ENCODE results near the gene PAM16.

PAM16 gene

GRCh38 chr16:4330277-4330874 is 20.7 kb downstream of the PAM16 start:
- Histone ChIP-seq H2AFZ (ENCODE audit: low read length, unreplicated experiment) (no peak overlapping the region), H3K36me3 (ENCODE audit: insufficient read depth, low read length) (no peaks in the 10 kb centered on the region), H3K4me1 (ENCODE audit: control insufficient read depth, insufficient read depth, low read length, unreplicated experiment) (peaks cover 13% of the 10 kb centered on the region), H3K27ac (ENCODE audit: low read depth, low read length) (no peak overlapping the region), H3K4me3 (ENCODE audit: low read depth, low read length) (no peak overlapping the region), H3K27me3 (ENCODE audit: insufficient read depth, low read length) (no peaks in the 10 kb centered on the region), H3K79me2 (ENCODE audit: control insufficient read depth, insufficient read depth, low read length, unreplicated experiment) (peaks cover 47% of the 10 kb centered on the region)

- Histone ChIP-seq H3K27me3 (ENCODE audit: insufficient read depth, low read length) (no peaks in the 10 kb centered on the region), H2AFZ (ENCODE audit: low read length, unreplicated experiment) (no peak overlapping the region), H3K4me1 (ENCODE audit: control insufficient read depth, insufficient read depth, low read length, unreplicated experiment) (peaks cover 18% of the 10 kb centered on the region), H3K36me3 (ENCODE audit: insufficient read depth, low read length) (no peaks in the 10 kb centered on the region), H3K27ac (ENCODE audit: low read depth, low read length) (peak overlapping the region; percentile 20; the same call in 1 of the 2 replicates), H3K4me3 (ENCODE audit: low read depth, low read length) (peak overlapping the region; percentile 36; the same call in 1 of the 2 replicates), H3K79me2 (ENCODE audit: control insufficient read depth, insufficient read depth, low read length, unreplicated experiment) (peaks cover 59% of the 10 kb centered on the region)
Measured at GRCh38 chr16:4328782-4329775, 22.0 kb downstream of the PAM16 start.

- peak overlapping the region; percentile 56 for H3K4me3 ChIP-seq (ENCODE audit: low read depth, low read length)
- no peaks in the 10 kb centered on the region for H3K27me3 ChIP-seq (ENCODE audit: insufficient read depth, low read length)
- peak overlapping the region; percentile 20; the same call in 1 of the 2 replicates for H3K27ac ChIP-seq (ENCODE audit: low read depth, low read length)
- H2AFZ ChIP-seq (ENCODE audit: low read length, unreplicated experiment) = no peak overlapping the region
- peaks cover 27% of the 10 kb centered on the region for H3K4me1 ChIP-seq (ENCODE audit: control insufficient read depth, insufficient read depth, low read length, unreplicated experiment)
- no peaks in the 10 kb centered on the region for H3K36me3 ChIP-seq (ENCODE audit: insufficient read depth, low read length)
- H3K79me2 ChIP-seq (ENCODE audit: control insufficient read depth, insufficient read depth, low read length, unreplicated experiment) = peaks cover 64% of the 10 kb centered on the region
Measured at GRCh38 chr16:4328046-4328781, 22.9 kb downstream of the PAM16 start.

GRCh38 chr16:4327386-4328045 is 23.6 kb downstream of the PAM16 start:
- Histone ChIP-seq H3K36me3 (ENCODE audit: insufficient read depth, low read length) (no peaks in the 10 kb centered on the region), H3K27ac (ENCODE audit: low read depth, low read length) (no peak overlapping the region), H3K79me2 (ENCODE audit: control insufficient read depth, insufficient read depth, low read length, unreplicated experiment) (peaks cover 67% of the 10 kb centered on the region), H3K27me3 (ENCODE audit: insufficient read depth, low read length) (no peaks in the 10 kb centered on the region), H3K4me3 (ENCODE audit: low read depth, low read length) (peak overlapping the region; percentile 56), H3K4me1 (ENCODE audit: control insufficient read depth, insufficient read depth, low read length, unreplicated experiment) (peaks cover 27% of the 10 kb centered on the region), H2AFZ (ENCODE audit: low read length, unreplicated experiment) (no peak overlapping the region)

GRCh38 chr16:4325253-4325758 is 25.8 kb downstream of the PAM16 start:
- no peak overlapping the region for H3K4me3 ChIP-seq (ENCODE audit: low read depth, low read length)
- no peaks in the 10 kb centered on the region for H3K36me3 ChIP-seq (ENCODE audit: insufficient read depth, low read length)
- H3K79me2 ChIP-seq (ENCODE audit: control insufficient read depth, insufficient read depth, low read length, unreplicated experiment) = peaks cover 81% of the 10 kb centered on the region
- H2AFZ ChIP-seq (ENCODE audit: low read length, unreplicated experiment) = no peak overlapping the region
- no peaks in the 10 kb centered on the region for H3K27me3 ChIP-seq (ENCODE audit: insufficient read depth, low read length)
- peaks cover 37% of the 10 kb centered on the region for H3K4me1 ChIP-seq (ENCODE audit: control insufficient read depth, insufficient read depth, low read length, unreplicated experiment)
- no peak overlapping the region for H3K27ac ChIP-seq (ENCODE audit: low read depth, low read length)

- H3K4me1 ChIP-seq (ENCODE audit: control insufficient read depth, insufficient read depth, low read length, unreplicated experiment) = peaks cover 44% of the 10 kb centered on the region
- peaks cover 87% of the 10 kb centered on the region for H3K79me2 ChIP-seq (ENCODE audit: control insufficient read depth, insufficient read depth, low read length, unreplicated experiment)
Measured at GRCh38 chr16:4324492-4325252, 26.4 kb downstream of the PAM16 start.

GRCh38 chr16:4323845-4324488 is 27.2 kb downstream of the PAM16 start:
- no peak overlapping the region; the same call in 1 of the 2 replicates for H3K27ac ChIP-seq (ENCODE audit: low read depth, low read length)
- peaks cover 49% of the 10 kb centered on the region for H3K4me1 ChIP-seq (ENCODE audit: control insufficient read depth, insufficient read depth, low read length, unreplicated experiment)
- H3K79me2 ChIP-seq (ENCODE audit: control insufficient read depth, insufficient read depth, low read length, unreplicated experiment) = peaks cover 87% of the 10 kb centered on the region
- H3K4me3 ChIP-seq (ENCODE audit: low read depth, low read length) = 0 out of 2 replicates have a peak overlapping the region, but pooled peaks have one; percentile 23
- H3K36me3 ChIP-seq (ENCODE audit: insufficient read depth, low read length) = no peaks in the 10 kb centered on the region
- H3K27me3 ChIP-seq (ENCODE audit: insufficient read depth, low read length) = no peaks in the 10 kb centered on the region
- H2AFZ ChIP-seq (ENCODE audit: low read length, unreplicated experiment) = no peak overlapping the region

More at GRCh38 chr16:4324492-4325252, 26.4 kb downstream of the PAM16 start:
- Histone ChIP-seq H3K27ac (ENCODE audit: low read depth, low read length) (no peak overlapping the region), H3K36me3 (ENCODE audit: insufficient read depth, low read length) (no peaks in the 10 kb centered on the region), H3K4me3 (ENCODE audit: low read depth, low read length) (no peak overlapping the region), H3K27me3 (ENCODE audit: insufficient read depth, low read length) (no peaks in the 10 kb centered on the region), H2AFZ (ENCODE audit: low read length, unreplicated experiment) (no peak overlapping the region)

- H3K79me2 ChIP-seq (ENCODE audit: control insufficient read depth, insufficient read depth, low read length, unreplicated experiment) = peaks cover 87% of the 10 kb centered on the region
- peaks cover 49% of the 10 kb centered on the region for H3K4me1 ChIP-seq (ENCODE audit: control insufficient read depth, insufficient read depth, low read length, unreplicated experiment)
Measured at GRCh38 chr16:4323071-4323844, 27.9 kb downstream of the PAM16 start.

More at GRCh38 chr16:4323071-4323844, 27.9 kb downstream of the PAM16 start:
- Histone ChIP-seq H3K36me3 (ENCODE audit: insufficient read depth, low read length) (no peaks in the 10 kb centered on the region), H3K27me3 (ENCODE audit: insufficient read depth, low read length) (no peaks in the 10 kb centered on the region), H3K27ac (ENCODE audit: low read depth, low read length) (no peak overlapping the region; the same call in 1 of the 2 replicates), H2AFZ (ENCODE audit: low read length, unreplicated experiment) (no peak overlapping the region), H3K4me3 (ENCODE audit: low read depth, low read length) (no peak overlapping the region)
